ENCODE results near the gene LPA.
A peak's percentile ranks its signal among the peaks of the same experiment; 100 is the strongest.
"Not testable (repeated sequence)": the region's sequence is repeated elsewhere in the genome, so short reads cannot be mapped to it uniquely, and the experiment has no call there.

Gene LPA

DNA sequence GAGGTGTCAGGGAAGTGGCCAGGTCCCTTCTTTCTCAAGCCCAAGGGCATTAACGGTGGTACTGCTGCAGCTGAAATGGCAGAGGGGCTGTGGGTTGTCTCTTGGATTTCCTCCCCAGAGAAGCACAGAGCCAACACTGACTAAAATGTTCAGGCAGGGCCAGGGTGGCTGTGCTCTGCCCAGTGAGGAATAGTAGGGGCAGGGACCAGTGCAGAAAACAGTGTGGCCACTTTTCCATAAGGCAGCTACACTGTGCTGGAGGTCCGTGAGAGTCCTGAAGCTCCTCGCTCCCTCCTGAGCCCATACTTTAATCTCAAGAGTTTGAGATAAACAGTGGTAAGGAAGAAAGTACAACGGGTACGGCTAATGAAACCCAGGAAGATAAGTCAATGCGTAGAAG, 4.5 kb downstream of the LPA start:
- no peak for DNase-seq

- no peak for DNase-seq
Measured at GRCh38 chr6:160634706-160635105, 29.4 kb downstream of the LPA start.

GRCh38 chr6:160595838-160596832, 67.9 kb downstream of the LPA start:
- DNase-seq = no peak

DNA sequence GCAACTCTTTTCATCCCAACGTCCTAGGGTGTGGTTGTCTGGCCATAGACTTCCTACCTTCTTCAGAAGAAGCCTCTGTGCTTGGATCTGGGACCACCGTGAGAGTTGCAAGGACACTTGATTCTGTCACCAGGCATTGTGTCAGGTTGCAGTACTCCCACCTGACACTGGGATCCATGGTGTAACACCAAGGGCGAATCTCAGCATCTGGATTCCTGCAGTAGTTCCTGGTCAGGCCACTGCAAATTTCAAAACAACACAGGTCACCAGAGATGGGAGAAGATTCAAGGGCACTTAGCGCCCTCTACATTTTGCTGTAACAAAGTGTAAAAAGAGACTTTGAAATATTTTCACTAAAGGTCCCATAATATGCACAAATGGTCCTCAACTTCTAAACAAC, 68.8 kb downstream of the LPA start:
- not testable (repeated sequence) for DNase-seq

GRCh38 chr6:160586374-160586773, 77.7 kb downstream of the LPA start:
- DNase-seq = no peak

- DNase-seq = no peak
Measured at GRCh38 chr6:160583794-160584193, 80.3 kb downstream of the LPA start.

GRCh38 chr6:160581406-160581805, 82.7 kb downstream of the LPA start:
- no peak for DNase-seq

DNA sequence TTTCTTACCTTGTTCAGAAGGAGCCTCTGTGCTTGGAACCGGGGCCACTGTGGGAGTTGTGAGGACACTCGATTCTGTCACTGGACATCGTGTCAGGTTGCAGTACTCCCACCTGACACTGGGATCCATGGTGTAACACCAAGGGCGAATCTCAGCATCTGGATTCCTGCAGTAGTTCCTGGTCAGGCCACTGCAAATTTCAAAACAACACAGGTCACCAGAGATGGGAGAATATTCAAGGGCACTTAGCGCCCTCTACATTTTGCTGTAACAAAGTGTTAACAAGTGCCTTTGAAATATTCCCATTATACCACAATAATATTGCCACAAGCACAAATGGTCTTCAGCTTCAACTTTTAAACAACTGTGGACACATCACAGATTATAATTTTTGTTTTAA, 85.6 kb downstream of the LPA start:
- not testable (repeated sequence) for DNase-seq

GRCh38 chr6:160573943-160574342, 90.1 kb downstream of the LPA start:
- no peak for DNase-seq

- DNase-seq = not testable (repeated sequence)
Measured at GRCh38 chr6:160571201-160571600, 92.9 kb downstream of the LPA start.

- no peak for DNase-seq
Measured at GRCh38 chr6:160544802-160545201, 119.3 kb downstream of the LPA start.

GRCh38 chr6:160535270-160535669, 128.8 kb downstream of the LPA start:
- DNase-seq = no peak

- peak; percentile 42 for DNase-seq
Measured at GRCh38 chr6:160534050-160534696, 129.9 kb downstream of the LPA start.

- no peak for DNase-seq
Measured at GRCh38 chr6:160532315-160532714, 131.8 kb downstream of the LPA start.

- no peak for DNase-seq
Measured at GRCh38 chr6:160531826-160532225, 132.2 kb downstream of the LPA start.

GRCh38 chr6:160529524-160529923, 134.6 kb downstream of the LPA start:
- DNase-seq = not testable (repeated sequence)

DNA sequence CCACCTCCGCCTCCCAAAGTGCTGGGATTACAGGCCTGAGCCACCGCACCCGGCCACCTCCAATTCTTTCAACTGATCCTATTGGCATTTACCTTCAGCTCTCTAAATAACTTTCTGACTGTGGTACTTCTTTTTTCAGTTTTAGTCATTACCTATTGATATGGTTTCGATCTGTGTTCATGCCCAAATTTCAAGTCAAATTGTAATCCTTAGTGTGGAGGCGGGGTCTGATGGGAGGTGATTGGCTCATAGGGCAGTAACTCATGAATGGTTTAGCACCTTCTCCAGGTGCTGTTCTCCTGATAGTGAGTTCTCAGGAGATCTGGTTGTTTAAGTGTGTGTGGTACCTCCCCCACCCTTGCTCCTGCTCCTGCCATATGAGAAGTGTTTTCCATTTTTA, 140.9 kb downstream of the LPA start:
- DNase-seq = no peak

DNA sequence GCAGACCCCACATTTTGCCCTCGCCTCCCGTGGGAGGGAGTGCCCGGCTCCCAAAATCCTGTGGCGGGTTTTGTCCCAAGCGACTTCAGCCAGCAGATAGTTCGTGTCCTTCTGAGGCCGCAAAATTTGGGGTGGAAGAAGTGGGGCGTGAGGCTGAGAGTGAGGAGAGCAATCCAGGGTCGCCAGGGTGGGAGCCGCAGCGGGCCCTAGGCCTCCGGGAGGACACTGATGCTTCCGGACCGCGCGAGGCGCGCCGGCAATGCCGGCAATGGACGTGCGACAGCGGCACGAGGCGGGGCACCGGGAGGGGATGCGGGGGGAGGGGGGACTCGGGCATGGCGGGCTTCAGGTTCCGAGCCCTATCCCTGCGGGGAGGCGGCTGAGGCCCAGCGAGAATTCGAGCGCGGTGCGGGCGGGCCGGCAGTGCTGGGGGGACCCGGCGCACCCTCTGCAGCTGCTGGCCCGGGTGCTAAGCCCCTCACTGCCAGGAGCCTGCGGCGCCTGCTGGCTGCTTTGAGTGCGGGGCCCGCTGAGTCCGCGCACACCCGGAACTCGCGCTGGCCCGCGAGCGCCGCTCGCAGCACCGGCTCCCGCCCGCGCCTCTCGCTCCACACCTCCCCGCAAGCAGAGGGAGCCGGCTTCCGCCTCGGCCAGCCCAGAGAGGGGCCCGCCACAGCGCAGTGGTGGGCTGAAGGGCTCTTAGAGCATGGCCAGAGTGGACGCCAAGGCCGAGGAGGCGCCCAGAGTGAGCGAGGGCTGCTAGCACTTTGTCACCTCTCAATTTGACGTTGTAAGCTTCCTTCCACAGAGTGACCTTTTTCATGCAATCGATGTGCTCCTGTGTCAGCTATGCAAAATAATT, 143.8 kb downstream of the LPA start:
- peak; percentile 70 for DNase-seq

- DNase-seq = no peak
Measured at GRCh38 chr6:160519603-160520042, 144.5 kb downstream of the LPA start.

- DNase-seq = no peak
Measured at GRCh38 chr6:160519133-160519532, 144.9 kb downstream of the LPA start.

GRCh38 chr6:160513836-160514235, 150.2 kb downstream of the LPA start:
- no peak for DNase-seq

- DNase-seq = no peak
Measured at GRCh38 chr6:160510976-160511617, 153.0 kb downstream of the LPA start.

- DNase-seq = no peak
Measured at GRCh38 chr6:160510199-160510598, 153.9 kb downstream of the LPA start.
